A375 (cell line): Measurements from ENCODE around the gene TIAM1. TPM values are rescaled to one million over a fixed set of nuclear protein-coding genes. Genes with fewer than 3 reads are reported as not detected.

Experiments
- total RNA-seq: library from RNA; depleted of rRNA; stranded (reverse); fragments of >200 nt; shearing (Covaris generic); gene quantifications from 2 replicates; pipeline ENCODE4 v1.2.3, GENCODE V29; 2014; rRNA removed

The TIAM1 gene
- total RNA-seq, result 19.2 and 21.6 TPM in 2 replicates

GRCh38 chr21:31343680-31344480 is at the start of gene TIAM1:
TSS of gene TIAM1 (minus strand) at chr21:31344261. CDS start at chr21:31266972, 77,289 bp downstream.

